ENCODE measurements around the gene NANOS1. TPM values are rescaled to one million over a fixed set of nuclear protein-coding genes. Genes with fewer than 3 reads are reported as not detected.

NANOS1 gene
- total RNA-seq, 6 experiments from 2014 or later, result 0.06 to 0.35 (median 0.31) TPM; not detected in 3

GRCh38 chr10:118990326-118990725, 39.2 kb upstream of the NANOS1 start:
- WGBS (ENCODE audit: insufficient coverage, low coverage, low lambda C conversion rate, missing lambda C conversion rate), result 77% methylated on average over 1 of the region's 1 CpG
- no peaks in the 10 kb centered on the region for H3K27me3 ChIP-seq
- intact Hi-C loops (cut with DNase I), result no loop called here
- ATAC-seq, result no peak
- H3K4me3 ChIP-seq, result no peak overlapping the region
- H3K36me3 ChIP-seq, result no peaks in the 10 kb centered on the region
- no peak for DNase-seq
- TF ChIP-seq CTCF (IDR thresholded peaks at IDR 0.05) (no peak), POLR2A (IDR thresholded peaks at IDR 0.05) (no peak)
- no peak overlapping the region for H3K27ac ChIP-seq
- no peaks in the 10 kb centered on the region for H3K4me1 ChIP-seq
- no peaks in the 10 kb centered on the region for H3K9me3 ChIP-seq

- DNase-seq (no peak), ATAC-seq (no peak)
- WGBS (ENCODE audit: insufficient coverage, low coverage, low lambda C conversion rate, missing lambda C conversion rate), result 40% methylated on average over 2 of the region's 2 CpGs
- H3K4me1 ChIP-seq, result no peaks in the 10 kb centered on the region
- H3K4me3 ChIP-seq, result no peak overlapping the region
- no peaks in the 10 kb centered on the region for H3K9me3 ChIP-seq
- H3K27ac ChIP-seq, result no peak overlapping the region
- H3K27me3 ChIP-seq, result no peaks in the 10 kb centered on the region
- intact Hi-C loops (cut with DNase I), result no loop called here
- TF ChIP-seq CTCF (IDR thresholded peaks at IDR 0.05), result no peak
- TF ChIP-seq POLR2A (IDR thresholded peaks at IDR 0.05), result no peak
- H3K36me3 ChIP-seq, result no peaks in the 10 kb centered on the region
Observed at GRCh38 chr10:118992496-118992895, 37.0 kb upstream of the NANOS1 start.

- no peak for DNase-seq
- TF ChIP-seq POLR2A (IDR thresholded peaks at IDR 0.05) (no peak), CTCF (IDR thresholded peaks at IDR 0.05) (no peak)
- no peaks in the 10 kb centered on the region for H3K27me3 ChIP-seq
- no peak overlapping the region for H3K4me3 ChIP-seq
- H3K36me3 ChIP-seq, result no peaks in the 10 kb centered on the region
- H3K27ac ChIP-seq, result no peak overlapping the region
- intact Hi-C loops (cut with DNase I), result no loop called here
- ATAC-seq, result no peak
- no peaks in the 10 kb centered on the region for H3K4me1 ChIP-seq
- 100% methylated on average over 2 of the region's 3 CpGs for WGBS (ENCODE audit: insufficient coverage, low coverage, low lambda C conversion rate, missing lambda C conversion rate)
- no peaks in the 10 kb centered on the region for H3K9me3 ChIP-seq
Observed at GRCh38 chr10:118993214-118993613, 36.3 kb upstream of the NANOS1 start.

GRCh38 chr10:118994321-118994720, 35.2 kb upstream of the NANOS1 start:
- TF ChIP-seq CTCF (IDR thresholded peaks at IDR 0.05) (no peak), POLR2A (IDR thresholded peaks at IDR 0.05) (no peak)
- no CpG with 5 or more reads among the region's 2 CpGs for WGBS (ENCODE audit: insufficient coverage, low coverage, low lambda C conversion rate, missing lambda C conversion rate)
- Histone ChIP-seq H3K9me3 (no peaks in the 10 kb centered on the region), H3K27ac (no peak overlapping the region), H3K4me1 (no peaks in the 10 kb centered on the region), H3K36me3 (no peaks in the 10 kb centered on the region), H3K27me3 (no peaks in the 10 kb centered on the region), H3K4me3 (no peak overlapping the region)
- intact Hi-C loops (cut with DNase I), result no loop called here
- DNase-seq, result no peak
- no peak for ATAC-seq

GRCh38 chr10:118995739-118996138, 33.8 kb upstream of the NANOS1 start:
- Histone ChIP-seq H3K4me3 (no peak overlapping the region), H3K27me3 (no peaks in the 10 kb centered on the region), H3K4me1 (peaks cover 0 to 2% (median 0%) of the 10 kb centered on the region in 4 donors), H3K9me3 (no peaks in the 10 kb centered on the region), H3K27ac (no peak overlapping the region), H3K36me3 (no peaks in the 10 kb centered on the region)
- no peak for TF ChIP-seq POLR2A (IDR thresholded peaks at IDR 0.05)
- no peak for TF ChIP-seq CTCF (IDR thresholded peaks at IDR 0.05)
- intact Hi-C loops (cut with DNase I), result no loop called here
- ATAC-seq, result no peak
- 63% methylated on average over 4 of the region's 10 CpGs for WGBS (ENCODE audit: insufficient coverage, low coverage, low lambda C conversion rate, missing lambda C conversion rate)
- DNase-seq, result no peak

All from right lobe of liver (tissue), 6 donors.